Activated CD4-positive, CD25-positive, alpha-beta regulatory T cell treated with anti-CD3 and anti-CD28 coated beads, Interleukin-2, amount 50 U/mL, for 24 hours (primary cell): ENCODE measurements around the gene GFOD1.
"Not testable (repeated sequence)": the region's sequence is repeated elsewhere in the genome, so short reads cannot be mapped to it uniquely, and the experiment has no call there.

Experiments used
- ATAC-seq, 2 donors: fragments of 150-1000 bp; cut with Tn5 transposase; one replicate each; pipeline ENCODE4 v1.10.0; 2021; ENCODE audit warnings: mild to moderate bottlenecking in 1 of 2, moderate library complexity in 1 of 2

Gene GFOD1

DNA sequence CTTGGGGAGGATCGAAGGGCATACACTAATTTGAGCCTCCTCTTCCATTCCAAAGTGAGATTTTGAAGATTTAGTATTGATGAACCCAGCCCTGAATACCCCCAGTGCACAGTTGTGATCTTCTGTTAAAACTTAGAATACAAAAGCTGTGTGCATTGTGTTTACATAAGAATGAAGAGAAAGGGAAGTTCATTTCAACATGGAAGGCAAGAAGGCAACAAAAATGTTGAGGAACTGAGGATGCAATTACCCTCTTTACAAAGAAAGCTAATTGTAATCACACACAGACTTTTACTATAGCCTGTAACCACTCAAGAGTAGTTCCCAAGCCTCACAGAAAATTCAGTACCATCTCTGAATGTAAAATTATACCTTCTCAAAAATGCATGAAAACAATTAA, 49.3 kb downstream of the GFOD1 start:
- ATAC-seq, result no peak

DNA sequence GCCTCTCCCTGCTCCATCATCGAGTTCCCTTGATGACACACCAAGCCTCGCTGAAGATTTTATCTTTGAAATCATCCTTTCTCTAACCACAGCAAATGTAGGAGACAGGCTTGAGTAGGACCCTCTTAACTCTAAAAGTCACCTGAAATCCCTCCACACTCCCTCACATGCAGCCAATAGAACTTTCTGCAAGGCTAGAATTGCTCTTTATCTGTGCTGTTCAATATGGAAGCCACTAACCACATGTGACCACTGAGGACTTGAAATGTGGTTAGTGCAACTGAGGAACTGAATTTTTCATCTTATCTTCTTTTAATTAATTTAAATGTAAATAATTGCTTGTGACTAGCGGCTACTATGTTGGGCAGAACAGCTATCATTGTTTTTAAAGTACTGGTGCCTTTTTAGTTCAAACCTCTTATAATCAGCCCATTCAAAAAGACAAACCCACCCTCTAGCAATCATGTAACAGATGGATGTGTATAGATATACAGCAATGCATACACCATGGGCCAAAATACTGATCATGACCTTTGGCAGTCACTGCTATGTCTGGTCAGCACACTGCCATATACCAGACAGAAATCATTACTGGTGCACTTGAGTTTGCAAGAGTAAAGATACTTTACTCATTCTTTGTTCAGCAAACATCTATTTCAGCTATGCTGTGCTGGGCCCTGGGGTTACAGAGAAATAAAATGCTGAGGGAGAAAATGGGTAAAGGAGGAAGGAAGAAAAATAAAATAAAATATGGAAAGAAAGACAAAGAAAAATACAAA, 50.0 kb downstream of the GFOD1 start:
- no peak for ATAC-seq

- ATAC-seq, result no peak
Measured at GRCh38 chr6:13436399-13437217, 50.8 kb downstream of the GFOD1 start.

GRCh38 chr6:13435477-13436246, 51.7 kb downstream of the GFOD1 start:
- ATAC-seq, result no peak

DNA sequence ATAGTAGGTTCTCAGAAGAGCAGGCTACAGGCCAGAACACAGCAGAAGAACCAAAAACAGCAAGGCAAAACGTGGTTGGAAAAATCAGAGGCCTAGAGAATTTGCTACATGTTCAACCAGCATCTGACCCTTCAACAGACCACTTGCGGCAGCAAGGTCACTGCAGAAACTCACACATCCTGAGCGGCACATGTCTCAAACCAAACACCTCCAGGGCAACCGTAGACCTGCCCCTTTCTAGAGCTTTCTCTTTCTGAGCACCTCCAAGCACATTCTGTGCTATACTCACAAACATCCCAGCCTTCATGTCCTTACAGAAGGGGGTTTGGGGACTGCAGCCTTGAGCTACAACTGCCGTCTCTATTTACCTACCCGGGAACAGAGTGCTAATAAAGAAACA, 52.6 kb downstream of the GFOD1 start:
- ATAC-seq, result no peak

GRCh38 chr6:13434135-13434775, 53.1 kb downstream of the GFOD1 start:
- ATAC-seq, result not testable (repeated sequence)

DNA sequence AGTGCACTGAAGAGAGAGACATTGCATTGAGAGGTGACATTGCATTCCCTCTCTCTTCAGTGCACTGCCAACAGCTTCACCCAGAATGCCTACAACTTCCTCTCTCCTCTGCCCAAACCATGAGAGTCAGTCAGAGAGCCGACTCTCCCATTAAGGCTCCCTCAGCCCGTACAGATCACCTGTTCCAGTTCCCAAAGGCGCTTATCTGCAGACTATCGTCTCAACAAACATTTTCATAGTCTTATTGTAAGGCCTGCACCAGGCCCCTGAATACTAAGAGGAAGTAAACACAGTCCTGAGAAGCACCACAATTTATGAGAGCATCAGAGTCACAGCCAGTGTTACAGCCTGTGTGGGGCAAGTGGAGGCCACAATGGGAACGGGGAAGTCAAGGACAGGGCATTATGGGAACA, 53.7 kb downstream of the GFOD1 start:
- no peak for ATAC-seq

GRCh38 chr6:13432526-13433184, 54.7 kb downstream of the GFOD1 start:
- ATAC-seq, result no peak

DNA sequence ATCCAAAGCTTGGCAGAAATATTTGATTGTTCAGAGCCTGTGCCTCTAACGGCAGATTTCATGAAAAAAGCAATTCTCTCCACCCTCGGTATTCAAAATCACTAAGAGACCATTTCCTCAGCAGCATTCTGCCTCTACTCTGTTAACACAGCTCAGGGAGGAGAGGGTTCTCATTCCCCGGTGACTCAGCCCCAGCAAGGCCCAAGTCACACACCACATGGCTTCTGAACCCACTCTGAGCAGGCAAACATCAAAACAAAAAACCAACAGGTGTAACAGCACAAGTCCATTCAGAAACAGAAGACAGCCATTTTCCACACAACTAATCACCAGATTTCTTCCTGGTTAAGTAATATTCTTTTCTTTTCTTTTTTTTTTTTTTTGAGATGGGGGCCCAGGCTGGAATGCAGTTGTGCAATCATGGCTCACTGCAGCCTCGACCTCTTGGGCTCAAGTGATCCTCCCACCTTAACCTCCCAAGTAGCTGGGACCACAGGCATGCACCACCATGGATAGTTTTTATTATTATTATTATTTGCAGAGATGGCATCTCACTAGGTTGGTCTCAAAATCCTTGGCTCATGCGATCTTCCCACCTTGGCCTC, 55.4 kb downstream of the GFOD1 start:
- peak; percentile 32 to 57 for ATAC-seq

DNA sequence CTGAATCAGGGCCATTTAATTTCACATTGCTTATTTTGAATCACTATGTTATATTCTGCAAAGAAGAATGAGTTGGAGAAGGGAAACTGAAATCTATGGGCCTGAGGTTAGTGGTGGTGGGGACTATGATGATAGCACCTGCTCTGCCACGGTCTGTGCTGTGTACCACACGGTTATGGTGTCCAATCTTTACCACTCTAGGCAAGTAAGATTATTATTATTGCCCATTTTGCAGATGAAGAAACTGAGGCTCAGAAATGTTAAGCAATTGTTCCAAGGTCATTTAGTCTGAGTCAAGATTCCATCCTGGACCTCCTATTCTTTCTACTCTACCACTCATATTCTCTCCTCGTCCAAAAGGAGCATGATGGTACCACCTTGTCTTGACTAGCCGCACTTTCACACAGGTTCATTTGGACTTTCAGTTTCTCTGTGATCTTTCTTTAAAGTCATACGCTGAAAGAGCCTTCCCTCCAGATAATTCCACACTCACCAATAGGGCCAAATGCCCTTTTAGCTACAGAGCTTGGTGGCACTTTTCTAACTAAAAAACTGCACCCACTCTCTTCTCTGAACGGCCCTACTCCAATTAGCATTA, 56.2 kb downstream of the GFOD1 start:
- no peak for ATAC-seq

DNA sequence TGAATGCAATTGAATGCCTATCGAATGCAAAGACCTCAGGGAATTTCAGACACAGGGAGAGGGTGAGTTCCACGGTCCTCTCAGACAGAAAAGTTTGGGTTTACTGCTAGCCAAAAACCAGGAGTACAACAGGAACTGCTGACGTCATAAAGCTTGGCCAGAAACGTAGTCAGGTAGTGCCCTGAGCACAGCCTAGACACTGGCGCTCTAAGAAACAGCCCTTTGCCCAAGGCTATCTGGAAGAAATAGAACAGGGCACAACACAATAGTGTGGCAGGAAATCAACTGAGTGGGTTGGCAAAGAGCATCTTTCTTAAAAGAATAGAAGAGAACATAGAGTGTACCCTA, 58.0 kb downstream of the GFOD1 start:
- ATAC-seq, result no peak

- peak; percentile 4 to 22 for ATAC-seq
Measured at GRCh38 chr6:13428583-13429405, 58.6 kb downstream of the GFOD1 start.

- peak; percentile 72 to 78 for ATAC-seq
Measured at GRCh38 chr6:13427801-13428582, 59.4 kb downstream of the GFOD1 start.

DNA sequence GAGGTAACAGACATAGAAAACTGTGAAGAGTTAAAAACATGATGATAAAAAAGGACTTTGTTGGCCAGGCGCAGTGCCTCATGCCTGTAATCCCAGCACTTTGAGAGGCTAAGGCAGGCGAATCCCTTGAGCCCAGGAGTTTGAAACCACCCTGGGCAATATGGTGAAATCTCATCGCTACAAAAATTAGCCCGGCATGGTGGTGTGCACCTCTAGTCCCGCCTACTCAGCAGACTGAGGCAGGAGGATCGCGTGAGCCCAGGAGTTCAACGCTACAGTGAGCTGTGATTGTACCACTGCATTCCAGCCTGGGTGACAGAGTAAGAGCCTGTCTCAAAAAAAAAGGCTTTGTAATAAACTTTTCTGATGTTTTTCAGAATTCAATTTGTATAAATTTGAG, 60.1 kb downstream of the GFOD1 start:
- no peak for ATAC-seq

DNA sequence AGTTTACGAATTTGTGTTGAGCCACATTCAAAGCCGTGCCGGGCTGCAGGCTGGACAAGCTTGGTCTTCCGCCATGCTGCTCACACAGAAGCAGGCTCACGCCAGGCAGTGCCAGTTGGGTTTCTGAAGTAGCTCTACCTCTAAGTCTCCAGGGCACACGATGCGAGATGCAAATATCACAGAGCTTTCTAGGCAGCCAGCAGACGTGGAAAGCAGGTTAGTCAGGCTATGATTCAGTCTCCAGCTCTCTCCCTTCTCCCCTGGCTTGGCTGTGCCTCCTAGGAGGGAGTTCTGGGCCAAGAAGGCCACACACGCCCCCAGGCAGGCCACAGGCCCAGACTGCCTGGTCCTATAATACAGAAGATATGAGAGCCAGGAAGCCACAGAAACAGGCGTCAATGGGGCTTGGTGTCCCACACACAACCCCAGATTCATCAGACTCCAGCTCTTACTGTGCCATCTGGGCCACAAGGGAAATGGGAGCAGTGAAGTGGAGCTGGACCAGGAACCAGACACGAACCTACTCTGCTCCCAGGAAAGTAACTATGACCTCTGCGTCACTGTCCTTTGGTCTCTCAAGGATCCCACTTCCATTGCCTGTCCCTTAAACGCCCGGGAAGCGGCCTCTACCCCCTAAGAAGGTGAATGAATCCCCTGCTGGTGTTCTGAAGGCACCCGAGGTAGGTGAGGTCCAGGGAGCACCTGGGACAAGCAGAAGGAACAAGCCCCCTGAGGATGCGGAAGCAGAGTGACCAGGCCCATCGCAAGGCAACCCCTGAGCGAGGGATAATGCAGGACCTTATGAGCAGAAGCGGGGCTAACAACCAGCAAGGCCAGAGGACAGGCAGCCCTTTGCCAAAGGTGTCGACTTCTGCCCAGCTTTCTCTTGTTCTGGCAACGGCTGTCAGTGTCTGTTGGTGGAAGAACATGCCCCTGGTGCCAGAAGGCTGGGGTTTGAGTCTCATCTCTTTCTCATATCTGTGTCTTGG, 61.2 kb downstream of the GFOD1 start:
- ATAC-seq, result no peak

GRCh38 chr6:13425270-13425873, 62.0 kb downstream of the GFOD1 start:
- ATAC-seq, result no peak

GRCh38 chr6:13423252-13423651, 64.1 kb downstream of the GFOD1 start:
- no peak for ATAC-seq

DNA sequence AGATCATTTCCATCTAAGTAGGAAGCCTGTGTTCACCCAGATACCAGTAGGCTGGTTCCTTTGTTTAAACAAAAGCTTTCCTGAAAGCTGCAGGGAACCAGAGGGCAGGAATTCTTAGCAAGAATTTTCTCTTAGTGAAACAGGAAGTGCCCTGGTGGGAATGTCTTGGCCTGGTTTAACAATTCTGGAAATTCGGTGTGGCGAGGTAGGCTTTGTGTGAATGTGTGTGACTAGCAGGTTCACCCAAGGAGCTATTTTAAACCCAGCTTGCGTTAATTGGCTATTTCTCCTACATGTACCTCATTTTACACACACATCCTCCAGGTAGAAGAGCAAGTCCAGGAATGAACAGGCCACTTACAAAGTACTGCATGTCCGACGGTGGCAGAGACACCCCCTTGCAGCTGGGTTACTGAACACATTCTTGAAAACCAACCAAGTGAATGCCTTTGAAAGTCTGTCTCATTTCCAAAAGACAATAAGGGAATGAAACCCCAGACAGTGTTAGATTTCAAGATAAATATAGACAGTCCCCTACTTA, 64.6 kb downstream of the GFOD1 start:
- ATAC-seq, result no peak
